Measurements from ENCODE around the gene CENPF. TPM values are rescaled to one million over a fixed set of nuclear protein-coding genes. Genes with fewer than 3 reads are reported as not detected.

Gene CENPF
- total and polyA plus RNA-seq, 9 of the 15 experiments (the other 6 are each of a cell fraction or from before 2014, with no cell fraction given): 50.6 to 180 (median 98.3) TPM

- Histone ChIP-seq H2AFZ (ENCODE audit: low read depth, low read length) (no peak overlapping the region), H3K9me1 (ENCODE audit: control insufficient read depth, insufficient read depth, low read length) (no peaks in the 10 kb centered on the region), H4K20me1 (replicated peaks; ENCODE audit: control insufficient read depth, insufficient read depth, low read length) (no peaks in the 10 kb centered on the region), H3K9ac (ENCODE audit: insufficient read depth in 1 of 2, low read depth in 2 of 2, low read length in 2 of 2) (no peak overlapping the region), H3K27ac (ENCODE audit: extremely low read depth, low read depth, low read length) (no peak overlapping the region), H3K27me3 (ENCODE audit: control insufficient read depth in 2 of 2, insufficient read depth in 2 of 2, low read length in 2 of 2) (no peaks in the 10 kb centered on the region; a peak in 1 of 5 replicates), H3K4me3 (no peak overlapping the region), H3K4me2 (ENCODE audit: insufficient read depth, low read length) (no peak overlapping the region), H3K4me1 (replicated peaks in 1 of 2; ENCODE audit: control insufficient read depth in 2 of 2, insufficient read depth in 2 of 2, low read length in 2 of 2) (no peaks in the 10 kb centered on the region), H3K36me3 (ENCODE audit: control insufficient read depth, insufficient read depth, low read length) (no peaks in the 10 kb centered on the region), H3K79me2 (ENCODE audit: control insufficient read depth, insufficient read depth, low read length) (no peaks in the 10 kb centered on the region), H3K9me3 (replicated peaks; ENCODE audit: control insufficient read depth, insufficient read depth, low read depth, low read length) (no peaks in the 10 kb centered on the region)
- no TSS peak for BruUV-seq (replicated peaks)
- ATAC-seq (no peak), FAIRE-seq (no peak), DNase-seq (ENCODE audit: extremely low read depth in 1 of 4, low spot score in 3 of 4) (no peak)
- 4% methylated on average over 3 of the region's 3 CpGs for WGBS (ENCODE audit: insufficient coverage, low coverage, missing lambda C conversion rate)
- ChIA-PET CTCF (ENCODE audit: low intra/inter-chr PET ratio) (no interaction called here), POLR2A (no interaction called here)
- intact Hi-C loops (cut with micrococcal nuclease) (no loop called here), in situ Hi-C loops (cut with MboI) (no loop called here)
- TF ChIP-seq ESRRA (IDR thresholded peaks at IDR 0.05; ENCODE audit: borderline replicate concordance, low read depth) (no peak), ELF2 (CRISPR knock-in tag; IDR thresholded peaks at IDR 0.05) (no peak), RBFOX2 (IDR thresholded peaks at IDR 0.05; ENCODE audit: low read depth, low read length) (no peak), KDM4B (IDR thresholded peaks at IDR 0.05; ENCODE audit: borderline replicate concordance in 2 of 2, low read depth in 1 of 2) (no peak), TOE1 (IDR thresholded peaks at IDR 0.05; ENCODE audit: borderline replicate concordance) (no peak), TOE1 (CRISPR knock-in tag; IDR thresholded peaks at IDR 0.05; ENCODE audit: borderline replicate concordance, low read depth) (no peak), ZNF146 (CRISPR knock-in tag; IDR thresholded peaks at IDR 0.05; ENCODE audit: unreplicated experiment) (no peak), MBD1 (CRISPR knock-in tag; IDR thresholded peaks at IDR 0.05) (no peak), THRA (IDR thresholded peaks at IDR 0.05) (no peak), FOXJ2 (tag; IDR thresholded peaks at IDR 0.05) (no peak), HOXB6 (CRISPR knock-in tag; IDR thresholded peaks at IDR 0.05; ENCODE audit: borderline replicate concordance) (no peak), HINFP (tag; conservative IDR thresholded peaks at IDR 0.05; ENCODE audit: low read depth) (no peak), HSF4 (CRISPR knock-in tag; IDR thresholded peaks at IDR 0.05; ENCODE audit: borderline replicate concordance) (no peak), GMEB1 (CRISPR knock-in tag; IDR thresholded peaks at IDR 0.05) (no peak), CHD1 (IDR thresholded peaks at IDR 0.05; ENCODE audit: low read length) (no peak), MEF2D (tag; conservative IDR thresholded peaks at IDR 0.05; ENCODE audit: low read depth) (no peak), CEBPG (CRISPR knock-in tag; IDR thresholded peaks at IDR 0.05) (no peak), CEBPG (tag; conservative IDR thresholded peaks at IDR 0.05 in 1 of 2, IDR thresholded peaks at IDR 0.05 in 1 of 2) (no peak)
These were observed 80.6 kb downstream of the CENPF start for GRCh38 chr1:214683621-214684020.
